T-helper 2 cell treated with Interferon-gamma antibody and Interleukin-4, amounts not matched to agents 100 ng/mL and 5 ng/mL, for 36 hours (primary cell): ENCODE data around the gene ADARB1. TPM values are rescaled to one million over a fixed set of nuclear protein-coding genes. Genes with fewer than 3 reads are reported as not detected.
"Not testable (repeated sequence)": the region's sequence is repeated elsewhere in the genome, so short reads cannot be mapped to it uniquely, and the experiment has no call there.

ENCODE experiments used
- intact Hi-C: fragments of 100-400 bp; cut with micrococcal nuclease; formaldehyde crosslinking; loops from one replicate; pipeline ENCODE4 v1.15.1; 2023
- total RNA-seq: library from RNA; stranded (reverse); gene quantifications from 2 replicates; pipeline ENCODE4 v1.2.3, GENCODE V29; 2022

ADARB1 gene
- total RNA-seq = 49.0 and 51.5 TPM in 2 replicates

DNA sequence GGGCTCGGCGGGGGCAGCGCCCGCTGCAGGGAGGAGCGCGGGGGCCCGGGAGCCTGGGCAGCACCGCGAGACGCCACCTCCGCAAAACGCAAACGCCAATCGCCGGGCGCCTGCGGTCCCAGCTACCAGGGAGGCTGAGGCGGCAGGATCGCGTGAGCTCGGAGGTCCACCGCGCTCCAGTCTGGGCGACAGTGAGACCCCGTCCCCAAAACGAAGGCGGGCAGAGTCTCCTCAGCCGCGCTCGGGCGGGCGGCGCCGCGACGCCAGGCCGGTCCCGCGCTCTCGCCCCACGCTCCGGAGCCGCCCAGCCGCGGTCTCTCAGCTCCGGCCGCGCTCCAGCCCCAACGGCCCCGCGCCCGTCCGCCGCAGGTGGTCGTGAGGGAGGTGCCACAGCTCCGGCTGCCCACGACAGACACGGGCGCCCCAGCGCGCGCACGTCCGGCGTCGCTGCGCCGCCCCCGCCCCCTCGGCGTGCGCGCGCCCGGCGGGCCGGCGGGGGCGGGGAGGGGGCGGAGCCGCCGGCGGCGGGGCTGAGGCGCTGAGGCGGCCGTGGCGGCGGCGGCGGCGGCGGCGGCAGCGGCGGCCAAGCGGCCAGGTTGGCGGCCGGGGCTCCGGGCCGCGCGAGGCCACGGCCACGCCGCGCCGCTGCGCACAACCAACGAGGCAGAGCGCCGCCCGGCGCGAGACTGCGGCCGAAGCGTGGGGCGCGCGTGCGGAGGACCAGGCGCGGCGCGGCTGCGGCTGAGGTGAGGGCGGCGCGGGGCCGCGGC, at the start of gene ADARB1:
Gene ADARB1, plus strand, starts transcription at position 533 of the 770 bp plus-strand sequence. CDS start 97,077 bp downstream, outside the sequence.
- intact Hi-C loops = loop anchor here (2.0 to 10.0 kb wide), 2 partner anchors 29 to 571 kb away; partner anchors contain the start of gene PCBP3

- intact Hi-C loops = no loop called here
Observed at GRCh38 chr21:45026066-45026745, 48.2 kb upstream of the ADARB1 start.

GRCh38 chr21:45026826-45027225, 47.6 kb upstream of the ADARB1 start:
- intact Hi-C loops = no loop called here

DNA sequence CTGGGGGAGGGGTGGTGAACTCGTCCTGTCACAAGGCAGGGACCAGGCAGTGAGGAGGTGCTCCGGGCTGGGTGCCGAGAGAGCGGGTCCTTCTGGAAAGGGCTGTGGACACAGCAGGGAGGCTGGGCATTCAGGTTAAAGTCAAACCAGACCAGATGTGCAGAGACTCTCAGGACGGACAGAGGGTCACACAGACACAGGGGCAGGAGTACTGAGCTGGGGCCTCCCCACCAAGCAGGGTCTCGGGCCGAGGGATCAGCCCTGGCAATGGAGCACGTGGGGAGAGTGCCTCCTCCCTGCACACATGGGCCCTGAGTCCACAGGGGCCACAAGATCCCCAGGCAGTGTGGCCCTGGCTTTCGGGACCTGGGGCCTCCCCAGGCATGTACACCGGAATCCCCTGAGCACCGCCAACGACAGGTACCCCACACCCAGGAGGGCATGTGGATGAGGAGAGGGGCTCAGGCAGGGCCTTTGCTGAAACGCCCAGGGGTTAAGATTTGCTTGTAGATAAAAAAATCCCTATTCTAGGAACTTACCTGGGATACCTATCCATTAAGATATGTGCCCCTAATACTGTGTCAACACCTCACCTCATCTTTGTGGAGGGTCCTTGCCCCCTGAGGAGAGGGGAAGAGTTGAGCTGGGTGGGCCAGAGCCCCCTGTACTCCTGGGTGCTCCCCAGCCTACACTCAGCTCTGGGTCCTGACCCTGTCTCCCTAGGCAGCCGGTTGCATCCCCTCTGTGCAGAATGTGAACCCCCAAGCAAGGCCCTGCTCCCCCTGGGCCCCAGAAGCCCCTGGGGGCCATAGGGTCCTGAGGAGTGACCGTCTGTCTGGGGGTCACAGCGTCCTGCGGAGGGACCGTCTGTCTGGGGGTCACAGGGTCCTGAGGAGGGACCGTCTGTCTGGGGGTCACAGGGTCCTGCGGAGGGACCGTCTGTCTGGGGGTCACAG, 46.9 kb upstream of the ADARB1 start:
- intact Hi-C loops = no loop called here

GRCh38 chr21:45028645-45029044, 45.7 kb upstream of the ADARB1 start:
- intact Hi-C loops = not testable (repeated sequence)

GRCh38 chr21:45029298-45029947, 45.0 kb upstream of the ADARB1 start:
- intact Hi-C loops = no loop called here

- intact Hi-C loops = no loop called here
Observed at GRCh38 chr21:45029948-45030681, 44.3 kb upstream of the ADARB1 start.

GRCh38 chr21:45030682-45031570, 43.5 kb upstream of the ADARB1 start:
- intact Hi-C loops = no loop called here

GRCh38 chr21:45031571-45032191, 42.7 kb upstream of the ADARB1 start:
- intact Hi-C loops = no loop called here

DNA sequence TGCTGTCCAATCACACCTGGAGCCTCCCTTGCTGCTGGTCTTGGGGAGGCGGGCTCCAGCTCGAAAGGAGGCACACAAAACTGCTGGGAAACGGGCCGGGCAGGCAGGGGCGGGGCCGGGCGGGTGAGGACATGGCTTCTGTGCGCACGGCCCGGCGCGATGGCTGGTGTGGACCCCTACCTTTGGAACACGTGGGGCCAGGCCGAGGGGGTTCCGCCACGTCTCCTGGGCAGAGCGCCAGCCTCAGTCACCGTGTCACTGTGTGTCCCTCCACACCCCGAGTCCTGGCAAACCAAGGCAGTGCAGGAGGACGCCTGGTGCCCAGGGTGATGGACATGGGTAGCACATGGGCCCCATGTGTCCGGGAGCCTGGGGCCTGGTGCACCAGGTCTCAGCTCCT, 42.0 kb upstream of the ADARB1 start:
- intact Hi-C loops = no loop called here

- intact Hi-C loops = no loop called here
Observed at GRCh38 chr21:45032977-45033710, 41.2 kb upstream of the ADARB1 start.

- intact Hi-C loops = no loop called here
Observed at GRCh38 chr21:45033791-45034555, 40.4 kb upstream of the ADARB1 start.

DNA sequence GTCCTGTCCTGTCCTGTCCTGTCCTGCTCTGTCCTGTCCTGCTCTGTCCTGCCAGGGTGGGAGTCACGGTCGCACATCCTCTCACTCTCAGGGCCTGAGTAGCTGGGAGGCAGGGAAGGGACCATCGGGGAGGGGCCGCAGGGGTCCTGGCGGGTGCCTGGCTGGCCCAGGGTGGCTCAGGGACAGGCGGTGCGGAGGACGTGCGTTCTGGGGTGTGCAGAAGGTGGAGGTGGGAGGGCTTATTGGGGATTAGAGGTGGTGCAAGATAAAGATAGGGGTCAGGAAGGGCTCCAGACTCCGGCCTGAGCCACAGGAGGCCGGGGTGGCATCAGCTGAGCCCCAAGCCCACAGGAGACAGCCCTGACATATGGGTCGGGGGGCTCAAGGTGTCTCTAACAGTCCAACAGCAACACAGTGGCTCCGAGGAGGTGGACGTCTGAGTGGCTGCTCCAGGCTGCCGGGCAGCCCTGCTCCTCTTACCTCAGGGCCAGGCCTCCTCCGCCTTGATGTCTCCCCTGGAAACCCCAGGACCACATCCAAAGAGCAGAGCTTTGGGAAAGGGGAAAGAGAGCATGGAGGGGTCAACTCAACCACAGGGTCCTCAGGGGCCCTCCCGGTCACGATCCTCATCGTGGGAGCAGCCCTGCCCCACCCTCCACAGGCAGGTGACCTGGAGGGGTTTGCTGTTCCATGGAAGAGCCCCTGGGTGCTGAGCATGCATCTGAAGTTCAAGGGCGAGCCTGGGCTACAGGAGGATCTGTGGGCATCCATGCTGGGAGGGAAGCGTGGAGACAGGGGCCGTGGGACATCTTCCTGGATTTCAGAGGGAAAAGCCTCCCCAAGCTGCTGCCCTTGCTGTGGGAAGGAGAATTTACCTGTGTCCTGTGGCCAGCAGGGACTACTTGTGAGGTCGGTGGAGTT, 39.6 kb upstream of the ADARB1 start:
- intact Hi-C loops = no loop called here

GRCh38 chr21:45035477-45035848, 38.9 kb upstream of the ADARB1 start:
- intact Hi-C loops = no loop called here

- intact Hi-C loops = no loop called here
Observed at GRCh38 chr21:45036630-45037029, 37.8 kb upstream of the ADARB1 start.

DNA sequence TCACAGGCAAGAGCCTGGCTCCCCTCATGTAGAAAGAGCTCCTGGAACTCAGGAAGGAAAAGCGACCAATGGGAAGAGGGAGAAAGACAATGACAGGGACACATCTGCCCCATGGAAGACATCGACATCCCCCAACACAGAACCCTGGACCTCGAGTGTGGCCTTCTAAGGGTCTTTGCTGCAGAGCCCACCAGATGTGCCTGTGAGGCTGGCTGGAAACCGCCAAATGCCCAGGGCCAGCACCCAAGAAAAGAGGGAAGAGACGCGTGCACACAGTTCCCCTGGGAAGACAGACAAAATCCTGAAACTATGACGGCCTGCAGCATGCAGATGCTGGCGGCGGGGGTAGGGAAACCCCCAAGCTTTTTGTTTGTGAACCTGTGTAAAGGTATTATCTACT, 36.4 kb upstream of the ADARB1 start:
- intact Hi-C loops = no loop called here
